RWPE1 (cell line): ENCODE measurements around the gene EIF1AX.

Experiments
- CTCF ChIA-PET: fragments of 350-600 bp; sonication (Branson Sonifier 250); formaldehyde crosslinking; extraction: SDS; loops from one replicate; lab custom pipeline; 2021; lab: Yijun Ruan, JAX
- POLR2A ChIA-PET: fragments of 400-600 bp; formaldehyde crosslinking; extraction: SDS; loops from one replicate; lab custom pipeline; 2020; ENCODE audit warnings: antibody characterized with exemption; ENCODE audit not compliant: low non-redundant PET; lab: Yijun Ruan, JAX
- DNase-seq: peaks from one replicate; pipeline ENCODE4 v3.0.0; 2012; ENCODE audit warnings: low spot score
- H3K27ac ChIP-seq: fragments of 450-650 bp; 2 replicates; pipeline ENCODE4 v1.5.1; 2017
- CTCF ChIP-seq: fragments of 450-650 bp; conservative IDR thresholded peaks from 2 replicates; pipeline ENCODE4 v1.5.1; 2017; ENCODE audit warnings: low read depth, mild to moderate bottlenecking

The EIF1AX gene

GRCh38 chrX:20143561-20143960 lies 1.9 kb upstream of the EIF1AX start:
- TF ChIP-seq CTCF = no peak
- DNase-seq = no peak
- H3K27ac ChIP-seq = no peak overlapping the region
- ChIA-PET POLR2A (no interaction called here), CTCF (no interaction called here)

- no peak overlapping the region for H3K27ac ChIP-seq
- POLR2A ChIA-PET = no interaction called here
- CTCF ChIA-PET = no interaction called here
- TF ChIP-seq CTCF = no peak
- no peak for DNase-seq
These were observed 1.5 kb upstream of the EIF1AX start for GRCh38 chrX:20143111-20143510.

- no peak overlapping the region for H3K27ac ChIP-seq
- POLR2A ChIA-PET = no interaction called here
- no peak for DNase-seq
- TF ChIP-seq CTCF = no peak
- CTCF ChIA-PET = interaction anchor here (0.6 kb wide), 1 partner anchor 24 kb away, joined by 6 read pairs; no protein-coding TSS in a partner anchor
These were observed 1.2 kb downstream of the EIF1AX start for GRCh38 chrX:20140420-20140819.

GRCh38 chrX:20139966-20140365 lies 1.7 kb downstream of the EIF1AX start:
- no peak overlapping the region for H3K27ac ChIP-seq
- CTCF ChIA-PET = interaction anchor here (0.6 kb wide), 2 partner anchors 24 to 297 kb away, joined by 3 to 6 read pairs; no protein-coding TSS in a partner anchor
- POLR2A ChIA-PET = no interaction called here
- TF ChIP-seq CTCF = no peak
- DNase-seq = no peak

GRCh38 chrX:20135944-20136343 lies 5.7 kb downstream of the EIF1AX start:
- POLR2A ChIA-PET = no interaction called here
- no peak for TF ChIP-seq CTCF
- CTCF ChIA-PET = no interaction called here
- no peak overlapping the region for H3K27ac ChIP-seq
- DNase-seq = no peak

GRCh38 chrX:20132666-20133065 lies 9.0 kb downstream of the EIF1AX start:
- CTCF ChIA-PET = no interaction called here
- DNase-seq = no peak
- no peak overlapping the region for H3K27ac ChIP-seq
- no peak for TF ChIP-seq CTCF
- POLR2A ChIA-PET = no interaction called here

- CTCF ChIA-PET = no interaction called here
- no peak for DNase-seq
- TF ChIP-seq CTCF = no peak
- H3K27ac ChIP-seq = no peak overlapping the region
- POLR2A ChIA-PET = no interaction called here
These were observed 11.3 kb downstream of the EIF1AX start for GRCh38 chrX:20130357-20130756.
